Peyer's patch (tissue), 4 donors: ENCODE results near the gene PRKAR1B. TPM values are rescaled to one million over a fixed set of nuclear protein-coding genes. Genes with fewer than 3 reads are reported as not detected.

Experiments used
- DNase-seq, 3 donors: peaks; one replicate each; pipeline ENCODE4 v3.0.0-alpha.2; 2017 to 2019
- H3K27ac ChIP-seq, 4 donors: fragments of 200-600 bp; sonication (generic); one replicate each; pipeline ENCODE4 v1.5.1; 2016 to 2019
- H3K27me3 ChIP-seq, 2 donors: fragments of 200-600 bp; sonication (generic); one replicate each; pipeline ENCODE4 v1.5.1; 2019
- H3K36me3 ChIP-seq, 3 donors: fragments of 200-600 bp; sonication (generic); one replicate each; pipeline ENCODE4 v1.5.1; 2016 to 2019
- H3K4me1 ChIP-seq, 4 donors: fragments of 200-600 bp; sonication (generic); one replicate each; pipeline ENCODE4 v1.5.1; 2016 to 2019
- H3K4me3 ChIP-seq, 4 donors: fragments of 200-600 bp; sonication (generic); 1 replicate in 3 of 4; 2 replicates in 1 of 4; pipeline ENCODE4 v1.5.1; 2016 to 2019; ENCODE audit warnings: mild to moderate bottlenecking in 1 of 4
- H3K9me3 ChIP-seq, 4 donors: fragments of 200-600 bp; sonication (generic); one replicate each; pipeline ENCODE4 v1.5.1; 2016 to 2019; ENCODE audit warnings: mild to moderate bottlenecking in 1 of 4
- POLR2A ChIP-seq, 2 donors: fragments of 450-650 bp; IDR thresholded peaks; one replicate each; pipeline ENCODE4 v1.5.1; 2017; ENCODE audit warnings: antibody characterized with exemption in 2 of 2, mild to moderate bottlenecking in 2 of 2, moderate library complexity in 2 of 2
- total RNA-seq, 4 donors: library from RNA; depleted of rRNA; stranded (reverse); fragments of >200 nt; gene quantifications; one replicate each; pipeline ENCODE4 v1.1.0, GENCODE V29; 2016
- TF ChIP-seq, protein P1 (sequence below), 6 experiments: fragments of 450-650 bp in 4 of 6; fragments of 200-600 bp in 2 of 6; sonication (generic) in 1 of 6; IDR thresholded peaks; one replicate each; pipeline ENCODE4 v1.5.1; 2017 to 2019; ENCODE audit warnings: antibody characterized with exemption in 6 of 6, mild to moderate bottlenecking in 3 of 6, moderate library complexity in 1 of 6

PRKAR1B gene
- total RNA-seq, 4 donors from 2014 or later: 13.0 to 42.9 (median 17.0) TPM

DNA sequence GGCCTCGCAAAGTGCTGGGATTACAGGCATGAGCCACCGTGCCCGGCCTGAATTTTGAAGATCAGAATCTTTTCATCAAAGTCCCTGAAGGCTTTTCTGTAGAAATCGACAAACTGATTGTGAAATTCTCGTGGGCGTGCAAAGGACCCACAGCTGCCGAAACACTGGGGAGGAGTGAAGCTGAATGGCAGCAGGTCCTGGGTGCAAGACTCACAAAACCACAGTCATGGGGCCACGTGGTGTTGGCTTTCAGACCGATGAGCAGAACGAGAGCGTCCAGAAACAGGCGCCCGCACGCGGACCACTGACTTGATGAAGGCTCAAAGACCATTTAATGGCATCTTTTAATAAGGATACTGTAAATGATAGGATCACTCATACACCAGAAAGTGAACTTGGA, 24.7 kb upstream of the PRKAR1B start:
- no peak overlapping the region for H3K27ac ChIP-seq
- TF ChIP-seq, protein P1, sequence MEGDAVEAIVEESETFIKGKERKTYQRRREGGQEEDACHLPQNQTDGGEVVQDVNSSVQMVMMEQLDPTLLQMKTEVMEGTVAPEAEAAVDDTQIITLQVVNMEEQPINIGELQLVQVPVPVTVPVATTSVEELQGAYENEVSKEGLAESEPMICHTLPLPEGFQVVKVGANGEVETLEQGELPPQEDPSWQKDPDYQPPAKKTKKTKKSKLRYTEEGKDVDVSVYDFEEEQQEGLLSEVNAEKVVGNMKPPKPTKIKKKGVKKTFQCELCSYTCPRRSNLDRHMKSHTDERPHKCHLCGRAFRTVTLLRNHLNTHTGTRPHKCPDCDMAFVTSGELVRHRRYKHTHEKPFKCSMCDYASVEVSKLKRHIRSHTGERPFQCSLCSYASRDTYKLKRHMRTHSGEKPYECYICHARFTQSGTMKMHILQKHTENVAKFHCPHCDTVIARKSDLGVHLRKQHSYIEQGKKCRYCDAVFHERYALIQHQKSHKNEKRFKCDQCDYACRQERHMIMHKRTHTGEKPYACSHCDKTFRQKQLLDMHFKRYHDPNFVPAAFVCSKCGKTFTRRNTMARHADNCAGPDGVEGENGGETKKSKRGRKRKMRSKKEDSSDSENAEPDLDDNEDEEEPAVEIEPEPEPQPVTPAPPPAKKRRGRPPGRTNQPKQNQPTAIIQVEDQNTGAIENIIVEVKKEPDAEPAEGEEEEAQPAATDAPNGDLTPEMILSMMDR (IDR thresholded peaks at IDR 0.05): no peak
- no peak for TF ChIP-seq POLR2A (IDR thresholded peaks at IDR 0.05)
- no peak overlapping the region for H3K4me3 ChIP-seq
- H3K4me1 ChIP-seq: no peaks in the 10 kb centered on the region
- H3K27me3 ChIP-seq: no peaks in the 10 kb centered on the region
- H3K9me3 ChIP-seq: no peaks in the 10 kb centered on the region
- H3K36me3 ChIP-seq: peaks cover 0 to 47% (median 0%) of the 10 kb centered on the region in 3 donors
- DNase-seq: peak in 1 of 3 donors; percentile 25

DNA sequence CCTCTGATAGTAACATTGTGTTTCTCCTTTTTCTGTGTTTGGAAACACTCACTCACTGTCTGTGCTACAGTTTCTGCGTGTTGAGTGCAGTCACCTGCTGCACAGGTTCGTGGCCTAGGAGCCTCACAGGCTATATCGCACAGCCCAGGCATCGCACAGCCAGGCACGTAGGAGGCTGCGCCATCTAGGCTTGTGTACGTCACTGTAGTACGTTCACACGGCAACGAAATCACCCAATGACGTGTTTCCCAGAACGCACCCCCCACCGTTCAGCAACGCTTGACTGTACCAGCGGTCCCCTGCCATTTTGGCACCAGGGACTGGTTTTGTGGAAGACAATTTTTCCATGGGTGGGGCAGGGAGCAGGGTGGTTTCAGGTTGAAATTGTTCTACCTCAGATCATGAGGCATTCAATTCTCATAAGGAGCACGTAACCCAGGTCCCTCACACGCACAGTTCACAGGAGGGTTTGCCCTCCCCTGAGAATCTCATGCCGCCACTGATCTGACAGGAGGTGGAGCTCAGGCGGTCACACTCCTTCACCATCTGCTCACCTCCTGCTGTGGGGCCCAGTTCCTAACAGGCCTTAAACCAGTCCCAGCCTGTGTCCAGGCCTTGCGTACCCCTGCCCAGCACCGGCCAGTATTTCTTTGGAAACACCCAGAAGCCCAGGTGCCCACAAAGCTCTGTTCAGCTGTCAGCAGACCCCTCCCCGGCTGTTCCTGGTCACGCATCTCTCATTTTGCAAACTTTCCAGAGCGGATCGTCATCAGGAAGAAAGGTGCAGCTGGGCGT, 23.2 kb upstream of the PRKAR1B start:
- peak in 2 of 3 donors; percentile 27 to 33 for DNase-seq
- TF ChIP-seq, protein P1 (IDR thresholded peaks at IDR 0.05): no peak
- TF ChIP-seq POLR2A (IDR thresholded peaks at IDR 0.05): no peak
- Histone ChIP-seq H3K27me3 (no peaks in the 10 kb centered on the region), H3K4me1 (no peaks in the 10 kb centered on the region), H3K36me3 (peaks cover 0 to 41% (median 0%) of the 10 kb centered on the region in 3 donors), H3K9me3 (no peaks in the 10 kb centered on the region), H3K4me3 (no peak overlapping the region), H3K27ac (no peak overlapping the region)

DNA sequence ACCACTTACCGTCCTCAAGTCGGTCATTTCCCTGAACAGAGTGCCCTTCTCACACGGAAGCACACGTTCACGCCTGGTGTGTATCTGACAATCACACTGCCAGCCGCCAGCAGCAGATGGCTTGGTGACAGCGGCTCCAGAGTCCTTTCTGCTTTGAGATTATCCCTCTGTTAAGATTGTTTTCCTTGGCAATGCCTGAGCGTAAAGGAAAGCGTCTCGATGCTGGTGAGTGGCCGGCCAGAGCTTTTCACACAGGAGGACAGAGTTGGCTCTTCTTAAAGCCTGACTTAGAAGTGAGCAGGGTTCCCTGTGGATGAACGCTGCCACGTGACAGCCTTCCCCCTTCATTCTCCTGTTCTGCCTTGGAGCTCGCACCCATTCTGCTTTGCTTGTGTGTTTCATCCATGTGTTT, 22.1 kb upstream of the PRKAR1B start:
- Histone ChIP-seq H3K27me3 (no peaks in the 10 kb centered on the region), H3K9me3 (no peaks in the 10 kb centered on the region), H3K4me3 (no peak overlapping the region), H3K4me1 (no peaks in the 10 kb centered on the region), H3K36me3 (peaks cover 0 to 33% (median 0%) of the 10 kb centered on the region in 3 donors), H3K27ac (no peak overlapping the region)
- TF ChIP-seq, protein P1 (IDR thresholded peaks at IDR 0.05): no peak
- no peak for TF ChIP-seq POLR2A (IDR thresholded peaks at IDR 0.05)
- DNase-seq: peak in 1 of 3 donors; percentile 34

DNA sequence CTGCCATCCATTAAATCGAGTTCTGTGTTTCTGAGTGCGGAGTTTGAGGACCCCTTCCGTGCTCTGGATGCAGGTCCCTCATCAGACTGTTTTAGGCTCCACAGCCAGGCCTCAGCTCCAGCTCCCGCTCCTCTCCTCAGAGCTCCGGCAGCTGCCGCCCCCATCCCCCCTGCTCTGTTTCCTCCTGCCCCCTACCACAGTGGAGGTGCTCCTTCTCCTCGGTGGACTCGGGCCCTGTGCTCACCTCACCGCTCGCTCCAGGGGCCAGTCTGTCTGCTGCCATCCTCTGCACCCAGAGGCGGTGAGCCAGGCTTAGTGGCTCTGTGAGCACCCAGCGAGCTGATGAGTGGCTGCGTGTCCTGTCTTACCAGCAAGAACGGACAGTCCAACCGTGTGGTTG, 21.4 kb upstream of the PRKAR1B start:
- H3K36me3 ChIP-seq: peaks cover 0 to 29% (median 0%) of the 10 kb centered on the region in 3 donors
- no peak overlapping the region for H3K4me3 ChIP-seq
- no peak overlapping the region for H3K27ac ChIP-seq
- DNase-seq: peak in 1 of 3 donors; percentile 32
- TF ChIP-seq POLR2A (IDR thresholded peaks at IDR 0.05): no peak
- TF ChIP-seq, protein P1 (IDR thresholded peaks at IDR 0.05): no peak
- no peaks in the 10 kb centered on the region for H3K9me3 ChIP-seq
- H3K27me3 ChIP-seq: no peaks in the 10 kb centered on the region
- no peaks in the 10 kb centered on the region for H3K4me1 ChIP-seq

- H3K27me3 ChIP-seq: no peaks in the 10 kb centered on the region
- H3K27ac ChIP-seq: no peak overlapping the region
- H3K4me1 ChIP-seq: no peaks in the 10 kb centered on the region
- no peaks in the 10 kb centered on the region for H3K9me3 ChIP-seq
- H3K4me3 ChIP-seq: no peak overlapping the region
- DNase-seq: peak in 1 of 3 donors; percentile 23
- peaks cover 0 to 26% (median 0%) of the 10 kb centered on the region in 3 donors for H3K36me3 ChIP-seq
- TF ChIP-seq, protein P1 (IDR thresholded peaks at IDR 0.05): no peak
- TF ChIP-seq POLR2A (IDR thresholded peaks at IDR 0.05): no peak
These were observed 20.1 kb upstream of the PRKAR1B start for GRCh38 chr7:747186-747585.
